Measurements from ENCODE around the gene MAP4K2. TPM values are rescaled to one million over a fixed set of nuclear protein-coding genes. Genes with fewer than 3 reads are reported as not detected.

MAP4K2 gene
- total RNA-seq, 2 experiments from 2014 or later, result 52.3 to 53.6 TPM

DNA sequence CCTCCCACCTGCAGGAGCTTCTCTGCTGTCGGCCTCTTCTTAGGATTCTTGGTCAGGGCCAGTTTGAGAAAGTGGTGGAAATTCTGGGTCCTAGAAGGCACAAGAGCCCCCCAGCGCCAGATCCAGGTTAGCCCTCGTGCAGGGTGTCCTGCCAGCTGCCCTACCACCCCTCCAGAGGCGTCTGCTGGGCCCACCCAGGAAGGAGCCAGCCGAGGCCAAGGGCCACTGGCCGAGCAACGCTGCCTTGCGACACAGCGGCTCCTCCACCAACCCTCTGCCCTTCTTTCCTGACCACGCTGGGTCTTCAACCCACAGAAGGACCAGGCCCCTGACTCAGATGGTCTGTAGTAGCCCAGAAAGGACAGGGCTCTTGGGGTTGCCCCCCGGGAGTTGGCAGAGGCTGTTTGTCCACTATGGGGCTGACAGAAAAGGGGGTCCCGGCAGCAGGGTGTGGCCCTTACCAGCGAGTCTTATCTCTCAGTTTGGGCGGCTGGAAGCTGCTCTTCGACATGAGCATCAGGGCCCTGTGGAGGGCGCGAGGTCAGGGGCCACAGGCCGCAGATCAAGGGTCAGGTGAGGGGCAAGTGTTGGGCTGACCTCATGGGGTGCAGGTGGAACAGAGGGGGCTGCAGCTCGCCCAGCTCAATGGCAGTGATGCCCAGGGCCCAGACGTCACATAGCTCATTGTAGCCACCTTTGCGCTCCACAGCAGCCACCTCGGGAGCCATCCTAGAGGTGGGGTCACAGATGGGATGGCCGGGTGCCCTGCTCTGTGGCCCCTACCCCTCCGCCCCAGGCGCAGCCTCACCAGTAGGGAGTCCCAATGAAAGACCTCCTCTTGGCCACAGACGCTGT, 2.5 kb downstream of the MAP4K2 start:
- POLR2A ChIA-PET, result no interaction called here
- CTCF ChIA-PET, result interaction anchor here (0.7 kb wide), 1 partner anchor 44 kb away, joined by 3 read pairs; no protein-coding TSS in a partner anchor

DNA sequence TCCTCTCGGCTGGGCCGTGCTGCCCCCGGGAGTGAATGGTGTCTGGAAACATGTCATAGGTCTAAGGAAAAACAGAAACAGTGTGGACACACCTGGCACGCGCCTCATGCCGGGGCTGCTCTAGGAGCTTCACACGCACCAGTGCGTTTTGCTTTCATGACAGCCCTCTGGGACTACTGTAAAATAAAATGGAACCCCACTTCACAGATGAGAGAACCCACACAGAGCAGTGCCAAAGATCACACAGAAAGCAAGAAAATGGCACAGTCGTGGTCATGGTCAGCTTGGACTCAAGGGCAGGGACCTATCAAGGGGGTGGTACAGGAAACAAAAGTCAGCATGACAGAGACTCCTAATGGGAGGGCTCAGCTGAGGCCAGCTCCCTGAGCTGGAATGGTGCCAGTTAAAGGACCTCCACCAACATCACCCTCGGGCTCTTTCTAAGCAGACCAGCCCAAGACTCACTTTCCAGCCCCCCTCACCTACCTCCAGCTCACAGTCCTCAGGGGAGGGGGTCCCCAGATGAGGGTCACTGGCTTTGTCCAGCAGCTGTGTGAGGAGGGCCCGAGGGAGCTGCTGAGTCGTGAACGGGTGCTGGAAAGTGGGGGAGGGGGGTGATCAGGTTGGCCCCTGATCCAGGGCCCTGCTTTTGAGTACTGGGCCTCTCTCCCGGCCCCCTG, 3.3 kb downstream of the MAP4K2 start:
- CTCF ChIA-PET, result no interaction called here
- POLR2A ChIA-PET, result no interaction called here

DNA sequence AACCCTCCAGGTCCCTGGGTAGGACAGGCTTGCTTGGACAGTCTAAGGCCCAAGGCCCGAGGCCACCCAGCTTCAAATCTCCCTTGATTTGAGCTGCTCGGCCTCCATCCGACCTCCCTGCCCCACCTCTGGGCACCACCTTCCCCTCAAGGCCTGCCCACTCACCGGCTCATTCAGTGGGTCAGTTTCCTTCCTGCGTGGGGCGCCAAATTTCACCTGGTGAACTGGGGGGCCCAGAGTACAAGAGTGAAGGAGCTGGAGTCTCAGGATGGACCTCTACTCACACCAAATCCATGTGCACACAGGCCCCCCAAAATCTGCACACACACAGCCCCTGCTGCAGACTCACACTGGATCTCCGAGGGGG, 3.8 kb downstream of the MAP4K2 start:
- ChIA-PET CTCF (interaction anchor here (1.1 kb wide), 1 partner anchor 16 kb away, joined by 4 read pairs; no protein-coding TSS in a partner anchor), POLR2A (no interaction called here)

DNA sequence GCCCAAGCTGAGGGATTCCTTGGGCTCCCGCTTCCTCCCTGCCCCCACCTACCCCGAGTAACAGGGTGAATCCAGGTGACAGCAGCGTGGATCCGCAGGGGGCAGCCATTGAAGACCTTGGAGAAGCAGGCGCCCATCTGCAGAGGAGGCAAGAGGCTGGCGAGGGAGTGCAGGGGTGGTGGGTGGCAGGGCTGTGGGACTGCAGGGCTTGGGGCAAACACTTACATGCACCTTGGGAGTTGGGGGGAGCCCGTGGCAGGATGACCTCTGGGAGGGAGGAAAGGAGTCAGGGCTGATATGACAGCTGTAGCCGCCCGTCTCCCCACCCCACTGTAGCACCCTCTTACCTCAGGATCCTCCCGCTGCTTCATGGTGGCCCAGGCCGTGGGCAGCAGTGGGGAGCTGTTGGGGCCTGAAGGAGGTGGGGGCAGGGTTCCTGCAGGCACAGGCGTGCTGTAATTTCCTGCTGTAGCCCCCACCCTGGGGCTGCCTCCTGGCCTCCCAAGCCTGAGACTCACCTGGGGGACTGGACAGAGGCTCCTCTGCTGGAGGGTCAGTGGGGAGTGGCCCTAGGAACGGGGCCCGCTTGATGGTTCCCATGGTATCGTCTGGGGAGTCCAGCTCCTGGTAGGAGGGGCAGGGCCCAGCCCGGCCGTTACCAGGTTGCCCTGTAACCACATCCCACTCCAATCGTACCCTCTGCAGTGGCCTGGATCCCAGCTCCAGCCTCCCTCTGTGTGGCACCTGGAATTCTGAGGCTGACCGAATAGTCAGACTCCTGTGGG, 6.1 kb downstream of the MAP4K2 start:
- ChIA-PET CTCF (no interaction called here), POLR2A (no interaction called here)

DNA sequence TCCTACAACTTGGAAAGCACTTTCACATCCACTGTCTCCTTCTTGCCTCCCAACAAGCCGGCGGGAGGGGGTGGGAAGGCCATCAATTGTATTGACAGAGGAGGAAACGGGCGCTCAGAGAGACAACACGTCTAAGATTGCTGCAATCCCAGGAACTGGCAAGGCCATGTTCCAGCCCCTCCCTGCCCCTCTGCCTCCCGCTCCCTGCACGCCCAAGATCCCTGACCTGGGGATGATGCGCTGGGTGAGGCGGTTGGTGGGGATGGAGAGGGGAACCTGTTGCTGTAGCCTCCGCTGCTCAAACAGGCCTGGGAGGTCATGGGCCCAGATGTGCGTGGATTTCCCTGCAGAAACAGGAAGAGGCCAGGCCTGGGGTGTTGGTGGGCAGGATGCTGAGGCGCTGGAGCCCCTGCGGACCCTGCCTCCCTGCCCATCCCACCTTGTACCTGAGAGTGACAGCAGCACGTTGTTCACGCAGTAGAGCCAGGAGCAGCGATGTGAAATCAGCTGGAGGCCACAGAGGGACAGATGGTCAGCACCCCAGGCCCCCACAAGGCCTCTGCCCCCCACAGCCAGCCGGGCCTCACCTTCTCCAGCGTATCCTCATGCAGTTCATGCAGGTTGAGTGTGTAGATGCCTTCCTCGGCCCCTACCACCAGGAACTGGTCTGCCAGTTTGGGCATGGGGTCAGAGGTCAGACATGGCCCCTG, 6.8 kb downstream of the MAP4K2 start:
- CTCF ChIA-PET, result no interaction called here

DNA sequence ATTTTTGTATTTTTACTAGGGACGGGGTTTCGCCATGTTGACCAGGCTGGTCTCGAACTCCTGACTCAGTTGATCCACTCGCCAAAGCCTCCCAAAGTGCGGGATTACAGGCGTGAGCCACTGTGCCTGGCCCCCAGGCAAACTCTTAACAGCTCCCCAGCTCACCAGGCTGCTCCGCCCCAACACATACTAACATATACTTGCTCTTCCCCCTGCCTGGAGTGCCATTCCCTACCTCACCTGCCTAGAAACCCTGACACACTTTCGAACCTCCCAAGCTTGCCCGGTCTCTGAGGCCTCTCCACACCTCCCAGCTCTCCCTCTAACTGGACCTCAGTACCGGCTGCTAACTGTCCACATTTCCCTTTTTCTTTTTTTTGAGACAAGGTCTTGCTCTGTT, 8.5 kb downstream of the MAP4K2 start:
- ChIA-PET POLR2A (no interaction called here), CTCF (interaction anchor here (0.9 to 1.0 kb wide), 2 partner anchors 26 to 387 kb away, joined by 3 to 4 read pairs; partner anchors contain the start of gene CAPN1)

More for the DNA sequence above, 6.8 kb downstream of the MAP4K2 start:
- POLR2A ChIA-PET, result no interaction called here

DNA sequence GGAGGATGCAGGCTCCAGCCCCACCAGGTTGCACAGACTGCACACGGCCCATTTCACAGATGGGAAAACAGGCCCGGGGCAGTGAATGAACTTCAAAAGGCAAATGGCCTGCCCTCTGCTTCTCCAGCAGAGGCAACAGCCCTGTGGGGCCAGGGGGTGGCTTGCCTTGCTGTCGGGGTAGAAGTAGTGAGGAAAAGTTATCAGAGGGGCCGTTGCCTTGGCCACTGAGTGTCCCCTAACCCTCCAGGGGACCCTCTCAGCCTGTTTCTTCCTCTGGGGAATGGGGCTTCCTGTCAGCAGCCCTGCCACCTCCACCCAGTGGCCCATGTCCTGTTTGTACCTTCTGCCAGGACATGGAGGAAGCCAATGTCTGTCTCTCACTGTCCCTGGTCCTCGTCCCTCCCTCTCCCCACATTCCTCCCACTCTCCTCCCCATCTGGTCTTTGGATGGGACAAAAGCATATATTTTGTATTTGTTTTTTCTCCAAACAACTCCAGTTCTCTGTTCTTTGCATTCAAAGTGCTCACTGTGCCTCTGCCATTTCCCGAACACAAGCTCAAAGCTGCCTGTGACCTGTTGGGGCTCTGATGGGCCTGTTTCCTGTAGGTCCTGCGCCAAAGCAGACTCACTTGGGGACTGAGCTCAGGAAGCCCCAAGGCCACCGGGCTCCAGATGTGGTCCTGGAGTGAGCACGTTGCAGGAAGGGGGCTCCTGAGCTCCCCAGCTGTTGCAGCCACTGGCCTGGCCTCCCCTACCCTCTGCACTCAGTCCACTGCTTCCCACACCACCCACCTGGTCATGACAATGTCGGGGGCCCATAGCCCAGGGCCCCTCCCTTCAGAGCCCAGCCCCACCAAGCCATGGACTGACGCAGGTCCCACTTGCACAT, 9.5 kb downstream of the MAP4K2 start:
- ChIA-PET POLR2A (no interaction called here), CTCF (interaction anchor here (0.9 kb wide), 1 partner anchor 388 kb away, joined by 4 read pairs; the partner anchor contains the start of gene CAPN1)

DNA sequence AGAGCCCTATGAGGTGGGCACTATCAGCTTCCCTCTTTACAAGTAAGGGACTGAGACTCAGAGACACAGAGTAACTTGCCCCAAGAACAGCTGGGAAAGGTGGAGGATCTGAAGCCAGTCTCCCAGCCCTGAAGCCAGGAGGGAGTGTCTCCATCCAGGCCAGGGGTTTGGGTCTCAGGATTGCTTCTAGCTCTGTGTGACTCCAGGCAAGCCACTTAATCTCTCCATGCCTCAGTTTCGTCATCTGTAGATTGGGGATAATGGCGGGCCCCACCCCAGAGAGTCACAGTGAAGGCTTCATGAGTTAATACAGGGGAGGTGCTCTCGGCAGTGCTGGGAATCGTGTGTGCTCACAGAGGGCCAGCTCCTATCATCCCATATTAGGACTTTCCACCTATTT, 10.5 kb downstream of the MAP4K2 start:
- POLR2A ChIA-PET, result no interaction called here
- CTCF ChIA-PET, result no interaction called here

DNA sequence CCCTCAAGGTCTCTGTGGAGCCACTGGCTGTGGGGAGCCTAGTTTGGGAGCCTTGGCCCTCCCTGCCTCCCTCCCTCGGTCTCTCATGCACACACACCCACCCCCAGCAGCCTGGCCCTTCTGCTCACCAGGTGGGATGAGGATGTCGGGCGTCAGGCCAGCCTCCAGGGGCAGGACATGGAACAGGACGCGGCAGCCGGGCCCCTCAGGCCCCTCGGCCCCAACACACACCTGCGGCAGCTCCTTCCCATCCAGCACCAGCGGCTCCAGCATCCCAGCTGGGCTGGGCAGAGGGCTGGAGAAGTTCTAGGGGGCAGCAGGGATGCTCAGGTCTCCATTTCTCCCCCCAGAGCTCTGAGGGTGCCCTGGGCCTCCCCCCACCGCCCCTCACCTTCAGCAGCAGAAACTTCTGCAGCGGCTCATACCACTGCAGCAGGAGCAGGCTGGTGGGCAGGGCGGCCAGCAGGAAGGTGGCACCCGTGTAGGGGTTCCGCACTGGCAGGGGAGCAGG, 11.2 kb downstream of the MAP4K2 start:
- ChIA-PET POLR2A (no interaction called here), CTCF (interaction anchor here (1.2 kb wide), 1 partner anchor 11 kb away, joined by 3 read pairs; no protein-coding TSS in a partner anchor)

DNA sequence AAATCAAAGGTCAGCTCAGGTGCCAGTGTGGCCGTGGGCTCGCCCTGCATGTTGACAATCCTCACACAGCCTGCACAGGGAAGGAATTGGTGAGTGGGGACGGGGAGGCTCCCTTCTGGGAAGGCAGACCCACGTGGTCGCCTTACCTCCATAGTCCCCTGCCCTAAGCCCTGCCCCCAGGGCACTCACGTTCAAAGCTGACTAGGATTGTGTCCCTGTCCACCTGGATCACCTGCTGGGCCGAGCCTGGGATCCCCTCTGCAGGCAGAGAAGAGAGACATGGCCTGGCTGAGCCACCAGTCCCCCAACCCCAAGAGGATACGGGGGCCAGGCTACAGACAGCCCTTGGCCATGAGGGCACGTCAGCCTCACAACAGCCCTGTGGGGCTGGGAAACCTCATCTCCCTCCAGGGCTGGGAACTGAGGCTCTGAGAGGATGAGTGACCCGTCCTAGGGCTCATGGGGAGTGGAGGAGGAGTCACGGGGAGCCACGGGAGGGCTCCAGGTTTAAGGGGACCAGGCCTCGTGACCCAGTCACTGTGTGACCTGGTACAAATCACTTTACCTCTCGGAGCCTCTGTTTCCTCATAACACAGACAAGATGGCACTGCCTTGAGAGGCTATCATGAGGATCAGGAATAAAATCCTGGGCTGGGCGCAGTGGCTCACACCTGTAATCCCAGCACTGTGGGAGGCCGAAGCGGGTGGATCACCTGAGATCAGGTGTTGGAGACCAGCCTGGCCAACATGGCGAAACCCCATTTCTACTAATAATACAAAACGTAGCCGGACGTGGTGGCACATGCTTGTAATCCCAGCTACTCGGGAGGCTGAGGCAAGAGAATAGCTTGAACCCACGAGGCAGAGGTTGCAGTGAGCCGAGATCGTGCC, 12.6 kb downstream of the MAP4K2 start:
- POLR2A ChIA-PET, result interaction anchor here (0.6 kb wide), 1 partner anchor 560 kb away, joined by 3 read pairs; the partner anchor contains the start of gene DNAJC4
- CTCF ChIA-PET, result interaction anchor here (1.2 kb wide), 1 partner anchor 9 kb away, joined by 3 read pairs; no protein-coding TSS in a partner anchor

DNA sequence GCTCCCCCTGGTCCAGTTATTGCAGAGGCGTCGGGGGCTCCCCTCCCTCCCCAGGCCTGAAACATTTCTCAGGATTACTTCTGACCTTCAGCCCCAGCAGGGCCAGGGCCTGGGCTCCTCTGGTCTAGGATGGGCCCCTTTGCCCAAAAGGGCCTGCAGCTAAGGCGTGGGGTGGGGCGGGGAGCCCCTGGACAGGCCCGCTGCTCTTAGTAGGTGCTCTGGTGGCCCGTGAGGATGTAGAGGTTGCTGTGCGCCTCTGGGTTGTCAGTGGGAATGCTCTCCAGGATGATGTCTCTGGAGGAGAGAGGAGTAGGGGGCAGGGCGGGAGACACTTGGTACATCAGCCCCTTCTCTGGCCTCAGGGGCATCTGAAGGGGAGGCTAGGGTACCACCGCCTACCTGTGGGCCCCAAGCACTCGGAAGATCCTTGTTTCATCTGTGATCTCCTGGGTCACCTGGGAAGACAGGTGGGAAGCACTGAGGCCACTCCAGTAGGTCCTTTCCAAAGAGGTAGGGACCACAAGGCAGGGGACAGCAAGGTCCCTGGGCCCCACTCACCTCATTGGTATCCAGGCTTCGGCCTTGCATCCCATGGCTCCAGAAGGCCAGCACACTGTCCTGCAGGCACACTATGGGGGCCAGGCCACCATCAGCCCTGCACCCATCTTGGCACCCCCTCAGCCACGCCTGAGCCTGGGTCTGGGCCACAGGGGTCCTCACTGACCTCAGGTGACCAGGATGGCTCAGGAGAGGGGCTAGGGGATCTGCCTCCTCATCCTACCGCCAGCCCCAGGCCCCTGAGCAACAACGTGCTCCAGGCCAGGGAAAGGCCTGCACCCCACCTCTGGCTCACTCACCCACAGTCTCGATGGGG, 13.4 kb downstream of the MAP4K2 start:
- ChIA-PET POLR2A (no interaction called here), CTCF (no interaction called here)

DNA sequence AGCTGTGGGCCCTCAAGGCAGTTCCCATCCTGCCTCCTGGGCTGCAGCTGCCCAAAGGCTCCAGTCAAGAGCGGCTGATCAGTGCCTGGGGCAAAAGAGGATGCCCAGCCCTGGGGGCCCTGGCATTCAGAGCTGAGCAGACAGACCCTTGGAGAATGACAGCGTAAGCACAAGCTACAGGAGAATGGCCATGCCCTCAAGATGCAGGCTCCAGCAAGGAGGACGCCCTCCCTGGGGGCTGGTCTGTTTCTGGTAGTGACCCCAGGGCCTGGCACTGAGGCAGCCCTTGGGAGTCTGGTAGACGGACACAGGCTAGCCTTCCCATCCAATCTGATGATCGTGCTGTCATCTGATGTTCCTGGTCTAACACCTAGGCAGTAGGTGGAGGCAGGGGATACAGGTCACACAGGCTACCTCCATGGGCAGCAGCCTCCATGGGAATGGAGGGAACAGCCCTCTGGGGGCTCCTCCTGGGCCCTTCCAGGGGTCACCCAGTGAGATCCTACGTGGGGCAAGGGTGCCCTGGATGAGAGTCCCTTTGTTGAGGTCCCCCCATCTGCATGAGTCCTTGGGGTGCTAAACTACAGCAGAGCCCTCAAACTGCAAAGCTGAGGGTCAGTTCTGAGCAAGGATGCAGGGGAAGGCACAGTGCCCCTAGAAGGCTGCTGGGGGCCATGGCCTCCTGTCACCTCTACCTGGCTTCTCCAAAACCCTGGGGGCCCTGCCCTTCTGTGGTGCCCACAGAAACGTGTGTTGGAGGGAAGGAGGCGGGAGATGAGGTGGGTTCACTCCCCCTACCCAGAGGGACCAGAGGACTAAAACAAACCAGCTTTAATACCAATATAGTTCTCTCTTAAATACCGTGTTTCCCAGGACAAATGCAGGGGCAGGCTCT, 14.4 kb downstream of the MAP4K2 start:
- ChIA-PET POLR2A (no interaction called here), CTCF (interaction anchor here (0.9 to 1.0 kb wide), 2 partner anchors 22 to 100 kb away, joined by 3 to 4 read pairs; no protein-coding TSS in a partner anchor)

DNA sequence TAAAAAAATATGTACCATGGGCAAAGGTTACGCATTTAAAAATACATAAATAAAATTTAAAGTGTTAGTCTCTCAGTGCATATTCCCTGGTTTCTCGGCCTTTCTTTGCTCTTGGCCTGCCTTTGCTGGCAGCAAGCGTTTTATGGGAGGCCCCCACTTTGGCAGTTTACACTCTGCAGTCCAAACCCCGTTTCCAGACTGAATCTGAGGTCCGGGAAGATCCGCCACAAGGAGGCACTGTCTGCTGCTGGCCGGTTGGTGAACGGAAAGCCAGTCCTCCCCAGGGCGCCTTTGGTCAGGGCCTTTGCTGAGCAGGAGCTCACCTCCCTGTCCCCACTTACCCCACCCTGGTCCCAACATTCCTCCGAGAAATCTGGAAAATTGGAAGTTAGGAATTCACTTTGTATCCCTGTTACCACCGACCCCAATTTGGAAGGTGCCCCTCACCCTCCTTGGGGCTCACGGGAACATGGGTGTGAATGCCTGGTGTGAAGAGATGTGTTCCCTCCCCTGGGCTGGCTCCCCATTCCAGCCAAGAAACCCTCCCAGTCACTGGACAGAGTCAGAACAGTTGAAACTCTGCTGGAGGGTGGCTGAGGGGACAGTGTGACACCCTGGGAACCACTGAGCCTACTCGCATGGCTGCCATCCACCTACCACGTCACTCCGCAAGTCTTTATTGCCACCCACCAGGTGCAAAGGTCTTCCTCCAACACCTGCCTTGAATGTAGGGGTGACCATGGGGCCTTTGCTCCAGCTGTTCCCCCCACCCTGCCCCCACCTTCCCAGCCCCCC, 15.3 kb downstream of the MAP4K2 start:
- ChIA-PET POLR2A (no interaction called here), CTCF (interaction anchor here (0.9 to 1.0 kb wide), 2 partner anchors 23 to 101 kb away, joined by 3 to 4 read pairs; no protein-coding TSS in a partner anchor)

DNA sequence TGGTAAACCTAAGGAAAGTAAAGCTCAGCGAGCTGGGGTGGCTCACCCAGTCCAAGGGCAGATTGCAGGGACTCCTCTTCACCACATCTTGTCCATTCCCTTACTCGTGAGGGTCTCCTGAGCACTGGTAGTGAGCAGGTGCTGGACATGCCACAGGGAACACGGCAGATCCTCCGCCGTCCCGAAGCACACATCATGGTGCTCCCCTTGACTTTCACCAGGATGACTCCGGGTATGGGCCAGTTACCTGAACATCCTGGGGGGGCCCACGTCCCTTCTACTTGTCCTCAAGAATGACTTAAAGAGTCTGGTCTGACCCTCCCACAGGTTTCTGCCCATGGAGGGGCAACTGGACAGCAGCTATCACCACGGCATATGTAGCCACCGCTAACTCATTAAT, 16.7 kb downstream of the MAP4K2 start:
- POLR2A ChIA-PET, result interaction anchor here (0.7 to 1.2 kb wide), 2 partner anchors 10 to 127 kb away, joined by 3 to 6 read pairs; no protein-coding TSS in a partner anchor
- CTCF ChIA-PET, result interaction anchor here (0.5 to 1.2 kb wide), 3 partner anchors 12 to 71 kb away, joined by 3 read pairs; no protein-coding TSS in a partner anchor
